Astrocyte of the cerebellum (primary cell): ENCODE results near the gene ZNF839.
A peak's percentile ranks its signal among the peaks of the same experiment; 100 is the strongest.

ENCODE experiments used
- DNase-seq: peaks from one replicate; pipeline ENCODE4 v3.0.0-alpha.2; 2011; ENCODE audit warnings: low read depth
- H3K4me3 ChIP-seq: 2 replicates; pipeline ENCODE4 v1.5.1; 2011; ENCODE audit warnings: mild to moderate bottlenecking, low read depth, low read length, moderate library complexity
- in situ Hi-C: cut with HindIII; loops from 2 replicates; pipeline ENCODE4 v1.10.0; 2017; ENCODE audit warnings: low sequenced_read_pairs
- TF ChIP-seq, protein P1 (sequence below): IDR thresholded peaks from 2 replicates; pipeline ENCODE4 v1.5.1; 2012; ENCODE audit warnings: low read length, low read depth, moderate library complexity, mild to moderate bottlenecking; ENCODE audit errors: missing control alignments

Gene ZNF839

DNA sequence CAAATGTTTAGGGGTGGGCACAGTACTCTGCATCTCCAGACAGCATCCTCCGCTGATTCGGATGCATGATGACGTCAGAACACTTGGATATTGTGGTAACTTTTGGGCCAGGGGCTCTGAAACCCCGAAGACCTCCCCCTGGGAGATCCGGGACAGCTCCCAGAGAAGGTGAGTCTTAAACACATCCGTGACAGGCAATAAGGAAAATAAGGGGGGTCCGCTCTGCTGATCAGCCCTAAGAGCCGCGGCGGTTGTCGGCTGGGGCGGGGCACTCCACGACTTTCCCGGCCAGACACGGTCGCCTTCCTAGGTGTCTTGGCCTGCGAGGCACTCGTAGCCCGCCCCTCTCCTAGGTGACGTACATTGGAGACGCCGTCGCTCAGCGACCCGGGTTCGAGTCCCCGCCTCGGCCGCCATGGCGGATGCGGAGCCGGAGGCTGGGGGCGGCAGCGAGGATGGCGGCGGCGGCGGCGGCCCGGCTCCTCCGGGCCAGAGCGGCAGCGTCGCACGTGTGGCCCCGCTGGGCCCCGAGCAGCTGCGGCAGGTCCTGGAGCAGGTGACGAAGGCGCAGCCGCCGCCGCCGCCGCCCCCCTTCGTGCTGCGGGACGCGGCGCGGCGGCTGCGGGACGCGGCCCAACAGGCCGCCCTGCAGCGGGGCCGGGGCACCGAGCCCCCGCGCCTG is at the start of gene ZNF839:
Gene ZNF839, plus strand, starts transcription at position 396 of the 682 bp plus-strand sequence. Its CDS starts 20 bp downstream, at position 416.
- DNase-seq, result peak; percentile 61
- TF ChIP-seq, protein P1, sequence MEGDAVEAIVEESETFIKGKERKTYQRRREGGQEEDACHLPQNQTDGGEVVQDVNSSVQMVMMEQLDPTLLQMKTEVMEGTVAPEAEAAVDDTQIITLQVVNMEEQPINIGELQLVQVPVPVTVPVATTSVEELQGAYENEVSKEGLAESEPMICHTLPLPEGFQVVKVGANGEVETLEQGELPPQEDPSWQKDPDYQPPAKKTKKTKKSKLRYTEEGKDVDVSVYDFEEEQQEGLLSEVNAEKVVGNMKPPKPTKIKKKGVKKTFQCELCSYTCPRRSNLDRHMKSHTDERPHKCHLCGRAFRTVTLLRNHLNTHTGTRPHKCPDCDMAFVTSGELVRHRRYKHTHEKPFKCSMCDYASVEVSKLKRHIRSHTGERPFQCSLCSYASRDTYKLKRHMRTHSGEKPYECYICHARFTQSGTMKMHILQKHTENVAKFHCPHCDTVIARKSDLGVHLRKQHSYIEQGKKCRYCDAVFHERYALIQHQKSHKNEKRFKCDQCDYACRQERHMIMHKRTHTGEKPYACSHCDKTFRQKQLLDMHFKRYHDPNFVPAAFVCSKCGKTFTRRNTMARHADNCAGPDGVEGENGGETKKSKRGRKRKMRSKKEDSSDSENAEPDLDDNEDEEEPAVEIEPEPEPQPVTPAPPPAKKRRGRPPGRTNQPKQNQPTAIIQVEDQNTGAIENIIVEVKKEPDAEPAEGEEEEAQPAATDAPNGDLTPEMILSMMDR, result no peak
- in situ Hi-C loops, result loop anchor here (25.0 kb wide), 1 partner anchor 232 kb away; the partner anchor contains the start of gene HSP90AA1
- H3K4me3 ChIP-seq, result peak within 1 kb of the TSS; percentile 79

GRCh38 chr14:102272392-102272791 is 47.2 kb upstream of the ZNF839 start:
- in situ Hi-C loops, result no loop called here
- TF ChIP-seq, protein P1, result no peak

DNA sequence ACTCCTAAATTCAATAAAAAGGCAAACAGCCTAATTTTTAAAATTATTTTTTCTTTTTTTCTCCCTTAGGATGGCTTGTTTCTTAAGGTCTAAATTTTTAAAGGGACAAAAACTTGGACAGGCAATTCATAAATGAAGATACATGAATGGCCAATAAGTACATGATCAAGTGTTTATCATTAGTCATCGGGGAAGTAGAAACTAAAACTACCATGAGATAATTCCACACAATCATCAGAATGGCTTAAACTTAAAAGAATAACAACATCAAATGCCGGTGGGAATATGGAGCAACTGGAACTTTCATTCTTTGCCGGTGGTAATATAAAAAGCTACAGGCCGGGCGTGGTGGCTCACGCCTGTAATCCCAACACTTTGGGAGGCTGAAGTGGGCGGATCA is 43.7 kb upstream of the ZNF839 start:
- in situ Hi-C loops, result no loop called here
- H3K4me3 ChIP-seq, result no peak overlapping the region
- TF ChIP-seq, protein P1, result no peak
- no peak for DNase-seq

More at GRCh38 chr14:102272392-102272791, 47.2 kb upstream of the ZNF839 start:
- H3K4me3 ChIP-seq, result no peak overlapping the region
- no peak for DNase-seq

DNA sequence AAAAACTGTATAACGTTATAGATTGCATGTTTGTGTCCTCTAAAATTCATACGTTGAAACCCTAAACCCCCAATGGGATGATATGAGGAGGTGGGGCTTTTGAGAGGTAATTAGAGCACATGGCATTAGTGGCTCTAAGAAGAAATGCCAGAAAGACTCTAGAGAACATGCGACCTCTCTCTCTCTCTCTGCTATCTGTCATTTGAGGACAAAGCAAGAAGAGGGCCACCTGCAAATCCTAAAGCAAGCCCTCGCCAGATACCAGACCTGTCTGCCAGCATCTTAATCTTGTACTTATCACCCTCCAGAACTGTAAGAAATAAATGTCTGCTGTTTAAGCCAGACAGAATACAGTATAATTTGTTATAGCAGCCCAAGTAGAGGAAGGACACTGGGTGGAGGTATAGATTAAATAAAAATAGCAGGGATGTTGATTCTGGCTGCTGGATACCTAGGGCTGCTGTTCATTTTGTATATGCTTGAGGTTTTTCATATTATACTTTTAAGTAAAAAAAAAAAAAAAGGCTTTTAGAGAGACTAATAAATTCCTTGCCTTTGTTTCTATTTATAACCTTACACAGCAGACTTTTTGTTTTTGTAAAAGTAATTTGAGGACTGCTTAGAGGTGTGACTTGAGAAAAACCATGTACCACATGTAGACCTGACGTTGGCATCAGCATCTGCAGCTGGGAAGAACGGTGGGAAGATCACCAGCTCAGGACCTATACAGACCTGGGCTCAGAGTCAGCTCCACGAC is 41.5 kb upstream of the ZNF839 start:
- no peak for DNase-seq
- no peak overlapping the region for H3K4me3 ChIP-seq
- TF ChIP-seq, protein P1, result no peak
- in situ Hi-C loops, result no loop called here

DNA sequence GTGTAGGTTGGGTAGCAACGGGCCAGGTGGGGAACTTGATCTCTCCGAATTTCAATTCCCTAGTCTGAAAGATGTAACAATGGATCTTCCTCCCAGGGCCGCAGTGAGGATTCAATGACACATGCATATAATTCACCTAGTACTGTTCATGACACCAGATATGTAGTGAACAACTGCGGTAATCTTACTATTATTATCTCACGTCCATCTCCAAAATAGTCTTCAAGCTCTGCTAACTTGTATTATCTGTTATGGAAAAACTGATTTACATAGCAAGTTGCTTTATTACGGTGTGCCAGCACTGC is 41.0 kb upstream of the ZNF839 start:
- TF ChIP-seq, protein P1, result no peak
- H3K4me3 ChIP-seq, result no peak overlapping the region
- in situ Hi-C loops, result no loop called here
- DNase-seq, result no peak

- no peak overlapping the region for H3K4me3 ChIP-seq
- DNase-seq, result no peak
- TF ChIP-seq, protein P1, result no peak
- in situ Hi-C loops, result no loop called here
Observed at GRCh38 chr14:102279282-102279681, 40.3 kb upstream of the ZNF839 start.
